ENCODE data around the gene RGS2. TPM values are rescaled to one million over a fixed set of nuclear protein-coding genes. Genes with fewer than 3 reads are reported as not detected.

Gene RGS2
- total and polyA plus RNA-seq, 2 of the 4 experiments (the other 2 are of a cell fraction) = 13.5 to 19.7 TPM

DNA sequence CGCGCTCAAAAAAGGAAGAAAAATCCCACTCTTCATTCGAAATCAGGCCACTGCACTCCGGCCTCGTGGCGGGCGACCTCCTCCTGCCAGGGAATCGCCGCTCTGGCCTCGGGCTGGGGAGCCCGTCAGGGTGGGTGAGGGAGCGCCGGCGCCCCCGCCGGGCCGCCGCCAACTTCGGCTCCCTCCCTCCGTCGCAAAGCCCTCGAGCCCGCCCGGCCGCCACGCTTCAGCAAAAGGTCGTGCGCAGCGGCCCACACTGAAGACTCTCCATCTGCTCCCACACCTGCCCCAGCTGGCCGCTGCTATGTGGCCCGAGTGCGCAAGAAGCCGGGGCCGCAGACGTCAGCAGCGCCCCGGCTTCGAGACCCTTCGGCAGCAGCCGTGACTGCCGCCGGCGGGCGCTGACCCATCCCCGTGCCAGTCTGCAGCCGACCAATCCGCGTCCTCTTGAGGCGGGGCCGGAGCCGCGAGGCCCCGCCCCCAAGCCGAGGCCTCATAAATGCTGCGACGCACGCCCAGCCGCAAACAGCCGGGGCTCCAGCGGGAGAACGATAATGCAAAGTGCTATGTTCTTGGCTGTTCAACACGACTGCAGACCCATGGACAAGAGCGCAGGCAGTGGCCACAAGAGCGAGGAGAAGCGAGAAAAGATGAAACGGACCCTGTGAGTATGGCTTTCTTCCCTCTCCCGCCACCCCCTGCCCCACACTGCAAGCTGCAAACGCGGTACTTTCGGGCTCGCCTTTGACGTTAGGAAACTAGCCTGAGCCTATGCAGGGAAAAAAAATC is at the start of gene RGS2 (continued):
- TF ChIP-seq RAD21 (IDR thresholded peaks at IDR 0.05; ENCODE audit: low read length) (peak; percentile 14; the same call in 1 of the 2 replicates), FOS (IDR thresholded peaks at IDR 0.05; ENCODE audit: low read depth, low read length) (peak; percentile 14; the same call in 1 of the 2 replicates), MXI1 (IDR thresholded peaks at IDR 0.05; ENCODE audit: borderline replicate concordance, low read depth, low read length) (no peak; the same call in 1 of the 2 replicates), CTCF (conservative IDR thresholded peaks at IDR 0.05; ENCODE audit: low read depth, low read length) (peak; percentile 25; the same call in 1 of the 2 replicates)
